ENCODE results near the gene TPCN1. TPM values are rescaled to one million over a fixed set of nuclear protein-coding genes. Genes with fewer than 3 reads are reported as not detected.

The TPCN1 gene
- total and polyA plus RNA-seq, 2 of the 8 experiments (the other 6 are each of a cell fraction or from before 2014, with no cell fraction given), result 14.9 to 21.4 TPM

GRCh38 chr12:113211160-113211559 lies 10.1 kb upstream of the TPCN1 start (continued):
- TF ChIP-seq BRCA1 (IDR thresholded peaks at IDR 0.05; ENCODE audit: low read depth, low read length), result no peak
- TF ChIP-seq RXRA (IDR thresholded peaks at IDR 0.05; ENCODE audit: insufficient read depth, low read depth, low read length), result no peak
- no peak for TF ChIP-seq ZNF274 (IDR thresholded peaks at IDR 0.05; ENCODE audit: borderline replicate concordance, extremely low read depth, low read length)
- TF ChIP-seq EP300 (IDR thresholded peaks at IDR 0.05; ENCODE audit: borderline replicate concordance in 1 of 2, low read depth in 2 of 2, low read length in 2 of 2), result no peak
- no peak for TF ChIP-seq RNF2 (IDR thresholded peaks at IDR 0.05; ENCODE audit: borderline replicate concordance, low read depth, low read length, missing control alignments, poor library complexity, severe bottlenecking)
- no peak for TF ChIP-seq TEAD4 (IDR thresholded peaks at IDR 0.05; ENCODE audit: low read depth, low read length)
- no peak for TF ChIP-seq KDM1A (IDR thresholded peaks at IDR 0.05; ENCODE audit: borderline replicate concordance, low read length)
- TF ChIP-seq, protein P1, sequence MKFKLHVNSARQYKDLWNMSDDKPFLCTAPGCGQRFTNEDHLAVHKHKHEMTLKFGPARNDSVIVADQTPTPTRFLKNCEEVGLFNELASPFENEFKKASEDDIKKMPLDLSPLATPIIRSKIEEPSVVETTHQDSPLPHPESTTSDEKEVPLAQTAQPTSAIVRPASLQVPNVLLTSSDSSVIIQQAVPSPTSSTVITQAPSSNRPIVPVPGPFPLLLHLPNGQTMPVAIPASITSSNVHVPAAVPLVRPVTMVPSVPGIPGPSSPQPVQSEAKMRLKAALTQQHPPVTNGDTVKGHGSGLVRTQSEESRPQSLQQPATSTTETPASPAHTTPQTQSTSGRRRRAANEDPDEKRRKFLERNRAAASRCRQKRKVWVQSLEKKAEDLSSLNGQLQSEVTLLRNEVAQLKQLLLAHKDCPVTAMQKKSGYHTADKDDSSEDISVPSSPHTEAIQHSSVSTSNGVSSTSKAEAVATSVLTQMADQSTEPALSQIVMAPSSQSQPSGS (IDR thresholded peaks at IDR 0.05; ENCODE audit: low read length), result no peak

Measured in H1 (cell line).